GM19023 (cell line): ENCODE results near the gene ABCC3.

Experiments used
- ATAC-seq: cut with Tn5 transposase; IDR thresholded peaks from one replicate; pipeline ENCODE4 v1.9.1; 2021; ENCODE audit warnings: mild to moderate bottlenecking, moderate library complexity; ENCODE audit not compliant: unreplicated experiment

ABCC3 gene

GRCh38 chr17:50626037-50626574, 8.6 kb upstream of the ABCC3 start:
- no peak for ATAC-seq

DNA sequence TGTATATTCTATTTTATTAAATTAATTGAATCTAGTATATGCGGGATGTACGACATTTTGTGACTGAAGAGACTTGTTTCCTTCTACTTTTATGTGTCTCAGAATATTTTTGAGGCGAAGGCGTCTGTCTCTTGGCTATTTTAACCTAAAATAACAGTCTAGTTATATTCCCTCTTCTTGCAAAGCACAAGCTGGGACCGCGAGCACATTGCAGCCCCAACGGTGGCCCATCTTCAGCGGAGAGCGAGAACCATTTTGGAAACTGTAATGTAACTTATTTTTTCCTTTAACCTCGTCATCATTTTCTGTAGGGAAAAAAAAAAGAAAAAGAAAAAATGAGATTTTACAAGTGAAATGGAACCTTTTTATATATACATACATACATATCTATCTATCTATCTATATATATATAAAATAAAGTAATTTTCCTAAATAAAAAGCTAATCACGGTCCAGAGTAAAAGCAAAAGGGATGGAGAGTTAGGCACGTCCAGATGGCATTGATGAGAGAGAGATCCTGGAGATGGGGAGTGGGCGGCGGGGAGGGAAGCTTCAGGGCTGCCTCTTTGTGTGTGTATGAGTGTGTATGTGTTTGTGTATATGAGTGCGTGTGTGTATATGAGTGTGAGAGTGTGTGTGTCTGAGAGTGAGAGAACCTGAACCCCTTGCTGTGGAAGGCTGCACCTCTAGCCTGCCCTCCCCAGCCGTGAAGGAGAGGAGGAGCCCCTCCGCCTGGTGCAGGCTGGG, 7.5 kb upstream of the ABCC3 start:
- no peak for ATAC-seq

DNA sequence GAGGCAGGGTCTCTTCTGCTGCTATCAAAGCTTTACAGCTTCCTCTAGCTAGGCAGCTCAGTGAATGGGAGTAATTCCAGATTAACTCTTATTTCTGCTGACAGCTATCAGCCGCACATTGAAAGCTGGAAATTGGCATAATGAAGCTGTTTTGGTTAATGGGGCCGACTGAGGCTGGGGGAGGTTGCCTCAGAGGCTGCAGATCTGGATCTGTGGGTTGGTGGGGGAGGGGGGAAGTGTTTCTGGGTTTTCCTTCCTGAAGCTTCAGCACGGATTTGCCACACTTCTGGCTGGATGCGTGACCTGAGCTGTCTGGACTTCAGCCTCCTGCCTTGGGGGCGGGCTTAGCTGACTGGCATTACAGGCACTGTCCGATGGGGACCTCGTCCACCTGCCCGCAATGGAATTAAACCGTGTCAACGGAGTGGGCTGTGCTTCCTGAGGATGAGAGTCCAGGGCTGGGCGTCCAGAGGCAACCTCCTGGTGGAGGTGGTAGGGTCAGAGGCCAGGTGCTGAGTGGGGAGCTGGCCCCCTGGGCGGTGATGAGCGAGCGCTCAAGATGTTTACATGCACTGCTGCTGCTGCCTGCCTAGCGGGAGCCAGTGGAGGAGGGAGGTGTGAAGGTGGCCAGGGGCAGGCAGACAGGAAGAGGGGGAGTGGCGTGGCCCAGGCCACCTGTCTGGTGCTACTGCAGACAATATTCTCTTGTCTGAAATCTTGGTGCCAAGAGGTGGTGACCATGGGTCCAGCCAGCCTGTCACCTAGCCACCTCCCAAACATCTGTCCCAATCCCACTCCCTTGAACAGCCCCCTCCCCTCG, 6.7 kb upstream of the ABCC3 start:
- no peak for ATAC-seq

DNA sequence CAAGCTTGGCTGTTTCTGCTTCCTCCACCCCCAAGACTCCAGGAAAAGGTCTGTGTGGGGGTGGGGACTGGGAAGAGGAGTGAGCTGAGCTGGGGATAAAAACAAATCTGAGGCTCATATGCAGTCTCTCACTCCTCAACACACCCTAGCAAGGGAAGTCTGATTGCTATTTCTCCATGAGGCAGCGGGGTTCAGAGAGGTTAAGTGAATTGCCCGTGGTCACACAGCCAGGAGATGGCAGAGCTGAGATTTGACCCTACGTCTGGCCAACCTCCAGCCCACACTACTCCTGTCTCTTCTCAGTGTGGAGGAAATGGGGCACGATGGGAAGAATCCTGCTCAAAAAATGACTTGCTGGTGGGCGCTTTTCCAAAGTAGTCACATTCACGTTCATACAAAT, 4.8 kb upstream of the ABCC3 start:
- no peak for ATAC-seq

DNA sequence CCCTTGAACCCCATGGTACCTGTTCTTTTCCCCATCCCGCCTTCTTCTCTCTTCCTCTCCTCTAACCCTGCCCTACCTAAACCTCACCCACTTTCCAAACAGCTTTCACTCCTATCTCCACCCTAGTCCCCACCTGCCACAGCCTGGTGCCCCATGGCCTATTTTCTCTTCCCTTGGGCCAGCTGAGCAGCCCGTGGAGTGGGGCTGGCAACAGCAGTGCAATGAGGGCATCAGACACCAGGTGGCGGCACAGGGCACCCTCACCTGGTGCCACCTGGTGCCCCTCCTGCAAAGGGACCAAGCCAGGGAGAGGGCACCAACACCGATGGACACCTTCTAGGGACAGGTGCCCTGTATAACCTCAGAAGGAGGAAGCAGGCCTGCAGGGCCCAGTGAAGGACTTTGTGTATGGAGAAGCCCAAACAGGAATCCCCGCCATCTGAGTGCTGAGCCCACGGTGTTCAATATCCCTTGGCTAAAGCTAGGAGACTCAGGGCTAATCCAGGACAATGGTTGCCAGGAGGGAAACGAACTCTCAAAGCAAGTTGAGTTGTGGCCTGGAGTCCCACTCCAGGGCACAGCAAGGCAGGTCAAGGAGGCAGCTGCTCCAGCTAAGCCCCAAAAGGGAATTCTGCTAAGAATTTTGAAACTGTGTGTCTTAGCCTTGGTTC, 4.0 kb upstream of the ABCC3 start:
- ATAC-seq: no peak

DNA sequence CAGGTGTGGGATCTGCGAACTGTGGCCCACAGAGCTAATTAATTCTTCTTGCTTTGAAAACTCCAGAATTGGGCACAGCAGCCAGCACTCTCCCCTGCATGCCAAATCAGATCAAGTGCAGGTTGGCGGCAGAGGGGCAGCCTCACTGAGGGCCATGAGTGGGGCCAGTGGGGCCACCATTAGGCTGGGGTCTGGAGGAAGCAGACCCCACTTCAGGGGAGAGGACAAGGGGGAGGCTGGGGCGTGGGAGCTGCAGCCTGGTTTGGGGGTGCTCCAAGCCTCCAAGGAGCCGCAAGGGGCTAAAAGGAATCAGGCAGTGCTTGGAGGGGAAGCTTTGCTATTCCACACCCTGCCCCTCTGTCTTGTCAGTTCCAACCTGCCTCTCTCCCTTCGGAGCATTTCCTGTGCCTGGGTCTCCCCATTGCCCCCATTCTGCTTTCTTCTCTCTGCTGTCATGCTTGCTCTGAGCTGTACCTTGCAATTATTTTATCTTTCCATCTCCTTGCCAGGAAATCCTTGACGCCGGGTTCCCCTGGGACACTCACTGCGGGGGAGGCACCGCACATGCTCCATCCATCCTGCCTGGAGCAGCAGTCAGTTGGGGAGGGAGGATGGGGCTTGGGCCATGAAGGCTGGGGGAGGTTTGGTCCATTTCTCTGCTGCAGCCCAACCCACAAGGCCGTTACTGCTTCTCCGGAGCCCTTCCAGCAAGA, 3.3 kb upstream of the ABCC3 start:
- ATAC-seq: no peak

DNA sequence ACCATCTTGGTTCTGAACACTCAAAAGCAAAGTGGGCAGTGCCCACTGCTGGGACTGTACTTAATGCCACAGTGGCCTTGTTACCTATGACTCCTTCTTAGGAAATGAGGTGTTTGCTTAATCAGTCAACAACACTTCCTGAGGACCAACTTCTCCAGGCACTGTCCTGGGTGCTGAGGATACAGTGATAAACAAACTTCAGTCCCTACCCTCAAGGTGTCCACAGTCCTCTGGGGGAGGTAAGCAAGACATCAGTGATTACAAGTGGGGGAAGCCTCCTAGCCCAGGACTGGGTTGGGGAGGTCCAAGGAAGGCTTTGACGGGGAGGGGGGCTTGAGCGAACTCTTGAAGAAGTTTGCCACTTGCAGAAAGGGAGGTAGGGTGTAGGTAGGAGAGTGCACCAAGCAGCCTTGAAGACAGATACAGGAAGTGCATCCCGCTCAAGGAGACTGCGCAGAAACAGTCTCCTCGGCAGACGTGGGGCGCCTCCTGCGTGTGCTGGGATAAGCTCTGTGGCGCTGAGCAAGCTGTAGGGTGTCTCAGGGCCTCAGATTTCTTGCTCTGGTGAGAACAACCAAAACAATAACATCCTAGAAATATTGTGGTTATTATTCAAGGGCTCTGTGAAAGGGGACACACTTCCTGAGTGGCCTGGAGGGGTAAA, 2.6 kb upstream of the ABCC3 start:
- no peak for ATAC-seq

DNA sequence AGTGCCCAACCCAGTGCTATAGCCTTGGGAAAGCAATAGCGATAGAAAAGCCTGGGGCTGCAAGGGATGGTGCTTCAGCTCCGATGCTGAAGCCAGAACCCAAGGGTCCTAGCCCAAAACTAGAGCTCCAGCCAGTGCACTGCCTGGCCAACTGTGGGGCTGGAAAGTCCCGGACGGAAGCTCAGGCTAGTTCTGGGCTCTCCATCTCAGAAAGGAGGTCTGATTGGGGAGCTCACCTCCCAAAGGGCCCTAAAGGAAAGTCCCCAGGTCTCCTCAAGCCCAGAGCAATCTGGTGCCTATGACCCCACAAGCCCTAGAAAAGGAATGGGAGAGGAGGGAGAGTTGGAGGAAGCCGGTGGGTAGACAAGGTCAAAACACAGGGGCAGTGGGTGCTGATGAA, 2.0 kb upstream of the ABCC3 start:
- ATAC-seq: no peak

DNA sequence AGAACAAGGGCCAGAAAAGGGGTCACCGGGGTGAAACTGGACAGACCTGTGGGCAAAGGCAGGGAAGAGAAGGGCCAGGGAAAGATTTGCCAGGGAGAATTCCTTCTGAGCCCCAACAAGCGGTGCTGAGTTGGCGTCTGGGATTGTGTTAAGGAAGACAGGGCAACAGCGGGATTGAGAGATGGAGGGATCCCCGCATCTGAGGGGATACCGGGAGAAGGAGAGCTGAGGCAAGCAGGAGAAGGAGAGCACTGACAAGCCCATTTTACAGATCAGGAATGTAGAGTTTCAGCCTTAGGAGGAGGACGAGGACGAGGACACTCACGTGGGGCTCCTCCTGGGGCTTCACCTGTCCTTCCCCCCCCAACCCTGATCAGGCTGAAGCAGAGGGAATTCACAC, 998 bp upstream of the ABCC3 start:
- no peak for ATAC-seq

GRCh38 chr17:50634915-50635731, 442 bp downstream of the ABCC3 start:
- ATAC-seq: no peak

GRCh38 chr17:50635732-50635981, 976 bp downstream of the ABCC3 start:
- no peak for ATAC-seq

DNA sequence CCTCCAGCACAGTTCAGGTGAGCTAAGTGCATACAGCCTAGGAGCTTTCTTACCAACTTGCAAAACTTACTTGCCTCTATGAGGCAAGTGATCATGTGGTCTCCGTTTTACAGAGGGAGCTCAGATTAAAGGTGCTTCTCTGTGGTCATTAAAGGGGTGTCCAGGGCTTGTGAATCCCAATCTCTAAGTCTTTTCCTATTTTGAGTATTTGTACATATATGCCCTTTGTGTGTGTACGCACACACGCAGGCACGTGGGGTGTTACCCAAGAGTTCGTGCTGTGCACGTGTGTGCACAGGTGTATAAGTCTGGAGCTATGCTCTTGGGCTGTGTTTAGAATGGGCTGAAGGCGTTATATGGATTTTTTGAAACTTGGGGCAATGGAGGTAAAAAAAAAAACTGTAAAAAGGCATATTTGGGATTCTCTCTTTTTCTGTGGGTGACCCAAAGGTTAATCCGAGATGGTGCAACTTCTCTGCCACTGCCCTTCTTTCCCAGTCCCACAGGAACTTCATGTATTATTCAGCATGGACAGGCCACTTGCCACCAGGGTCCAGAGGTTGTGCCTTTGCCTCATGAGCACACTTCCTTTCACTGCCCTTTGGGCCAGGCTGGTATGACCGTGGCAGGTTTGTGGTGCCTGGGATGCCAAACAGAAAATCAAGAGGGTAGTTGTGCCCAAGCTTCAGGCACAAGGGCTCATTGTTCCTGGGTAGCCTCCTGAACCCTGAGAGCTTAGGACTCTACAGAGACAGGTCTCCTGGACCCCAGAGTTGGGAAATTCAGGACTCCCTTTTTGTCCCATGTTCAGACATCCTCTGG, 1.5 kb downstream of the ABCC3 start:
- no peak for ATAC-seq

DNA sequence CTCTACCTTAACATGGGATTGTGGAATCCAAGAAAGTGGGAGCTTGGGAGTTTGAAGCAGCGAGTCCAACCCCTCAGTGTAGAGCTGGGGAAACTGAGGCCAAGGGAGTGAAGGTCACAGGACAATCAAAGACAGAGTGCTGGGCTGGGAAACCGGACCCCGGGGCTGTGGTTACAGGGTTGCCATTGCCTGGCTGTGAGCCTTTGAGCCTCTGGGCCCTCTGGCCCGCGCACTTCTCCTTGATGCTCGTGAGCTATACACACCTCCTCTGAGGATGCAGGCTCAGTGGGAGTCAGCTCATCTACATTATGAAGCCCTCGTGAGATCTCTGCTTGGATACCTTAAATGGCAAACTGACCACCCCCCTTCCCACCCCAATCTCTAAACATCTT, 2.1 kb downstream of the ABCC3 start:
- no peak for ATAC-seq

DNA sequence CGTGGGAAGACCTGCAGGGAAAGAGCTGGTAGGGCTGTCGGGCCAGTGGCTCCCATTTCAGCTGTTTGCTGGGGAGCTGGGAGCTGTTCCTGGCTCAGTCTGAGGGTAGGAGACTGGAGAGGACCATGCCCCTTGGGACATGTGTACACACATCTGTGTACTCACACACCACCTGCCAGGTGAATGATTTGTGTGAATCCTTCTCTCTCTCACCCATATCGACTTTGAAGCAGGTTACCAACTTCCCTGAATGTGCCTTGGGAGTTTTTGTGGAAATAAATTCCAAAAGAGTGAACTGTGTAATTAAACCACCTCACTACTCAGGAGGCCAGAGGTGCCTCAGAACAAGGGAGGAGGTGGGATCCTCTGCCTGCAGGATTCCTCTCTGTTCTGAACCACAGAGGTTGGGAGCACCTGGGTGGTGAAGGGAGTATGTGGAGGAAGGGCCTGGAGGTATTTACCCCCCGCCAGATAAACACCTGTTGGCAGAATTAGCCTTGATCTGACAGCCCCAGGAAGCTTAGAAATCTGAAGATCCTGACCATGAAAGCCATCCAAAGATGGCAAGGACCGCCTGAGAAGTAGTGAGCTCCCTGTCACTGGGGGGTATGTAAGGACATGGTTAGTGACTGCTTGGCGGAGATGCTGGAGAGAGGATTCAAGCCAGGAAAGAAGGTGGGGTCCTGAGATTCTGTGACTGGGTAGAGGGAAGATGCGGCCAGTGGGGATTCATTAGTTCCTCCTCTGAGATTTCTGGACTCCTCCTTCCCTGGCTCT, 3.3 kb downstream of the ABCC3 start:
- no peak for ATAC-seq

- no peak for ATAC-seq
These were observed 3.9 kb downstream of the ABCC3 start for GRCh38 chr17:50638606-50638965.

GRCh38 chr17:50638966-50639713, 4.5 kb downstream of the ABCC3 start:
- ATAC-seq: no peak

- no peak for ATAC-seq
These were observed 6.1 kb downstream of the ABCC3 start for GRCh38 chr17:50640686-50641351.
